Inferior parietal cortex (tissue), 1 donor: ENCODE data around the gene DCST1.

ENCODE experiments used
- DNase-seq: peaks from one replicate; pipeline ENCODE4 v3.0.0-alpha.2; 2016; ENCODE audit errors: extremely low spot score

DCST1 gene

DNA sequence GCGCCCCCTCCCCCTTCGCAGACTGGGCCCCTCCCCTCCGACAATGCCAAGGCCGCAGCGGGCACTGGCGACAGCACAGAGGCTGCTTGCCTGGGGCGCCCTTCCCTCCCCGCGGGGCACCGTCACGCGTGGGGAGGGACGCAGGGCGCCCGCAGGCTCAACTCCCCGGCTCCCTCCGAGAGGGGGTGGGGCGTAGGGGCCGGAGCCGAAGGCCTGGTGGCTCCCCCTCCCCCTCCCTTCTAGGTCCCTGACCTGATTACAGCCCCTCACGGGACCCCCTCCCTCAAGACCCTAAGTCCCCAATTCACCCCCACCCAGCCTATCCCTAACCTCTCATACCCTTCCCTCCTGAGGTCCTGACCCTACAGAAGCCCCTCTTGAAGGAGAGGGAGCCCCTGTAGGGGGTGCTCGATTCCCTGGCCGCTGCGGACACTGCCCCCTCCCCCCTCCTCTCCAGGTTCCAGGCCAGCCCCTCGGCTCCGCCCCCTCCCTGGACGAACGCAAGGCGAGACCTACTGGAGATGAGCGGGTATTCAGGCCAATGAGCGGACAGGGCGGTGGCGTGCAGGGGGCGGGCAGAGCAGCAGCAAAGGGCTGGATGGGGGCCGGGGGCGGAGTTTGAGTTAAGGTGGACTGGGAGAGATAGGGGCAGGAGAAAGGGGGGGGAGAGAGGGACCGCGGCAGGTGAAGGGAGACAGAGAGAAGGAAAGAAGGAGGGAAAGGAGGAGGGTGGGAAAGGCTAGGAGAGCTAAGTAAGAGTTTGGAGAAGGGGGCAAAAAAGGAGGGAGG lies 31.8 kb upstream of the DCST1 start:
- peak; percentile 92 for DNase-seq

DNA sequence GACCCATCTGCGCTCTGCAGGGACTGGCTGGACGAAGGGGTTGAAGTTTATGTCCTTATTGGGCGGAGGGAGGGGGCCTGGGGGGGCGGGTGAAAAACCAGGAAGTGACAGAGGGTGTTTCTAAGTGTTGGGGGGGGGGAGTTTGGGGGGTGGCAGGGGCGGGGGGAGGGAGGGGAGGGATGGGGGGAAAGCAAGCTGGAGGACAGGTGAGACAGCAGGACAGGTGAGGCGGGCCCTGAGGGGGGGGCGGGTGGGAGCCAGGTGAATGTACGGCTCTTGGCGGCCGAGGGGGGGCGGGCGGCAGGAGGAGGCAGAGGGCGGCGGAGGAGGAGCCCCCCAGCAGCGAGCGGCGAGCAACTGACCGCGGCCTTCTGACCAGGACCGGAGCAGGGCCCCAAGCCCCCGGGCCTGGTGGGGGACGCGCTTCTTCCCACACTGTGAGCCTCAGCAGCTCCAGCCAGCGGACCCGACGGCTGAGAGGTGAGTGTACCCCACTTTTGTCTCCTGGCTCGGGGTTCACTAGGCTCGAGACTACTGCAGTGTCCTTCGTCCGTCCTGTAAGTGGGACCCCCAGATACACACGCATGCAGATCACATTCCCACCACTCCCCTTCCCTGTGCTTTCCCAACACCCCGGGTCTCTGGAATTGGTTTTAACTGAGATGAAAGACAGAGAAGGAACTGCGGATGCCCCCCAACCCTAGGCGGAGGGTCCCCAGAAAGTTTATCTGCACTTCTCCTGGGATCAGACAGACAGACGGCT lies 31.0 kb upstream of the DCST1 start, which contains the start of gene ZBTB7B:
TSS of gene ZBTB7B (plus strand) at position 339 of the 763 bp plus-strand sequence. CDS start 11,859 bp downstream, outside the sequence.
- DNase-seq, result peak; percentile 24

DNA sequence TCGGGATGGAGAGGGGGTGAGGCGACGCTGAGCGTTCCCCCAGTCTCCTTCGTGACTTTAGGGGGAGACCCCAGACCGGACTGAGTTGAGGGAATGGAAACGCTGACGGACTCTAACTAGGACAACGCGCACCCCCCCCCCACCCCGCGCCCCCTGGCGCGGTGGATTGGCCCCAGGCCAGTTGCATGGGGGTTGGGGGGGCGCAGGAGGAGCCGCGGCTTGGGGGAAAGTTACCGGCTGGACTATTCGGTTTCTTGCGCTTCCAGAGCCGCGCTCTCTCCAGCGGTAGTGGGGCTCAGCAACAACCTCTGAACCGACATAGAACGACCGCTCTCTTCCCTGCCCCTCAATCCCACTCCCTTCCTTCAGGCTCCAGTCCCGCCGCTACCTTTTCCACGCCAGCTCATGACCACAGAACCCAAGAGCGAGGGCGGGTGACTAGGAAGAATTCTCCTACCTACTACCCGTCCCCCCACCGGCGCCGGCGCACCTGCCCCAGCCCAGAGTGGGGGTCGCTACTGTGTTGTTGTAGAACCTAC lies 30.3 kb upstream of the DCST1 start:
- no peak for DNase-seq

DNA sequence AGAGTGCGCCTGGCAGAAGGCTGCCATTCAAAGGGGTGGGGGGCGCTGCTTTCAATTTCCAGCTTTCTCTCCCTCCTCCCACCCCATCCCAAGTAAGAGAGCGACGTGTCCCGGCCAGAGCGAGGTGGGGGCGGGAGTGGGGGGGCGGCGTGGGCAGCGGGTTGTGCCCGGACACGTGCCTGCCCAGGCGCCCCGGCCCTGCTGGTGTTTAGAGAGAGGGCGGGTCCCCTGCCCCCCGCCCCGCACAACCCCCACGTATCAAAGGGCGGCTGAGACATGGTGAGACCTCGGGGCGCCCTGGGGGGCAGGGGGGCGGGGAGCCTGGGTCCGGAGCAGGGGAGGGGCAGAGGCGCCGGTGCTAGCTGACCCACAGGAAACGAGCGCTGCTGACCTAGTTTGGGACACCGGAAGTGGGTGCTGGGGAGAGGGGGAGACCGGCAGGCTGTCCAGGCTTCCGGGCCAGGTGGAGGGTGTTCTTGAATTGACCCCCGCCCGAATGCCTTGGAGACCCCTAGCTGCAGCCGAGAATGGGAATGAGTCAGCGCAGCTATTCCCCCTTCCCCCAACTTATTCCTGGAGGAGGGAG lies 29.8 kb upstream of the DCST1 start:
- DNase-seq, result peak; percentile 36

DNA sequence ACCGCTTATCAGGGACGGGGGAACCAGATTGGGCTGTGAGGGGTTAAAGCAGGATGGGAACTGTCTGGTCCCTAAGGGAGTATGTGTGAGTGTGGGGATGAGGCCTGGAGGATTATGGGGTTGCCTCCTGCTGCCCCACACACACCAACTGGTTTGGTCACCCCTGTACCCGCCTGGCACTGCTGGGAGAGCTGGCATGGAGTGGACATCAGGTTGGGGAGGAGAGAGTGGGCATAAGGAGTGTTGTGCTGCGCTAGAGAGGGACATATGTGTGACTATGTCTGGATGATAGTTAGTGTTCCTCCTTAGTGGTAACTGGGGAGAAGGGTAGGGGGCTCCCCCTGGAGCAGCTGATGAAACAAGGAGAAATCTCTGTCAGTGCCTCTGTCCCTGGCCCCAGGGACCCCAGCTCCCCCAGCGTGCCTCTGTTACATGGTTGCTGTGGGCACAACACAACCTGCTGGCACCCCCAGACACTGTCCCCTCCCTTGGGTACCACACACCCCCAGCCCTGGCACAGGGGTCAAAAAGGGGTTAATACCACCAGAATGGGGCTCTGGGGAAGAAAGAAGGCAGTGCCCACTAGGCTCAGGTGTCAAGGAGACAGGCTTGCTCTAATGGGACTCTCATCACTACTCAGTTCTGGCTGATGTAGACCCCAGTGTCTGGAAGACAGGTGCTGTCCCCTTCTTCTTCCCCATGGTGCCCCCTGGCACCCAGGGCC lies 29.1 kb upstream of the DCST1 start:
- peak; percentile 22 for DNase-seq

DNA sequence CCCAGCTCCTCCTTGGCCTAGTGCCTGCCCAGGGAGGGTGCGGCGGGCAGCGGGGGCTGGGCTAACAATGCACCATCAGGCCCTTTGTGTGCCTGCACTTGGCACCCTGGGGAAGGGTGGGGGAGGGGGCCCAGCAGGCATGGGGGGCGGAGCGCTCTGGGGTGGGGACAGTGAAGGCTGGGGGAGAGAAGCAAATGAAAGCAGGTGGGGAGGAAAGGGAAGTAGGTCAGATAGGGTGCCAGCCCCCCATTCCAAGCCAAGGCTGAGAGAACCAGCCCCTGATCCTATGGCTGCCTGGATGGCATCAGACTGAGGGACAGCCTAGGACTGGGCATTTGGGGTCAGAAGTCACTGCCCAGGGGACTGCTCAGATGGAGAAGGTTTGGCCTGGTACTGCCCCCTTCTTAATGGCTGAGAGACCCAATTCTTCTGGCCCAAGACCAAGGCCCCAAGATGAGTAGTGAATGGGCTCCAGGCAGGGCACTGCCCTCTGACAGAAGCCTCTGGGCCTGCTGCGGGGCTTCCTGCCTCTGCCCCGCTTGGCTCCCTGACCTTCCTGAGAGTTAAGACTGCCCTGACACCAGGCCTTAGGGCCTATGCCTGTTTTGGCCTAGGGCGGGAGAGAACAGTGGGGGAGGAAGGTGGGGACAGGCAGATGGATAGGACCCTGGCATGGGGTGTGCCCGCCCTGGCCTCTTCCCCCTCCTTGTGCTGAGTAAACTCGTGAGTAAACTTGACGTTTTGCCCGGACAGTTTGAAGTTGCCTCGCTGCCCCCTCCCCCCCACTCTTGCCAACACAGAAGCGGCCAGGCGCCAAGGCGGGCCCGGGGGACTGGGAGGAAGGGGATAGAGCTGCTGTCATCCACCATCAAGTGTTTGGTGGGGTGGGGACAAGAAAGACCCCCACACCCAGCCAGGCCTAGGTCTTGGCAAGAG lies 28.3 kb upstream of the DCST1 start:
- DNase-seq, result peak; percentile 47

DNA sequence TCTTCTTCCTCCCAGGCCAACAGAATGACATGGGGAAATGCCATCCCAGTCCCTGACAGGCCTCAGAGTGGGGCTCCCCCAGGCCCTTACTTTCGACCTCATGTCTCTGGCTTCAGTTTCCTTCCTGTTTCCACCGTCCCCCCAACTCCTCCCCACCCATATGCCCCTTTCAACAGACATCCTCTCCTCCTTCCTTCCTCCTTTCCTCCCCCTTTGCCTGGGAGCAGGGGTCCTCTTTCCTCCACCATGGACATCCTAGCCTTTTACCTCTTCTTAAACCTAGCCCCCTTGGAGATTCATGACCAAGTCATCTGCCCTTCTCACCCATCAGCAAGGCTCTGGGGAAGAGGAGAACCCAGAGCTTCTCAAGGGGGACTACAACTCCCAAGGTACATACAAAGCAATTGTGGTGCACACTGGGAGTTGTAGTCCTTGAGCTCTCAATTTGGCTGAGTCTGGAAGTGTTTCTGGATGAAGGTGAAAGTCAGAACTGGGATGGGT lies 27.0 kb upstream of the DCST1 start:
- DNase-seq, result peak; percentile 70

DNA sequence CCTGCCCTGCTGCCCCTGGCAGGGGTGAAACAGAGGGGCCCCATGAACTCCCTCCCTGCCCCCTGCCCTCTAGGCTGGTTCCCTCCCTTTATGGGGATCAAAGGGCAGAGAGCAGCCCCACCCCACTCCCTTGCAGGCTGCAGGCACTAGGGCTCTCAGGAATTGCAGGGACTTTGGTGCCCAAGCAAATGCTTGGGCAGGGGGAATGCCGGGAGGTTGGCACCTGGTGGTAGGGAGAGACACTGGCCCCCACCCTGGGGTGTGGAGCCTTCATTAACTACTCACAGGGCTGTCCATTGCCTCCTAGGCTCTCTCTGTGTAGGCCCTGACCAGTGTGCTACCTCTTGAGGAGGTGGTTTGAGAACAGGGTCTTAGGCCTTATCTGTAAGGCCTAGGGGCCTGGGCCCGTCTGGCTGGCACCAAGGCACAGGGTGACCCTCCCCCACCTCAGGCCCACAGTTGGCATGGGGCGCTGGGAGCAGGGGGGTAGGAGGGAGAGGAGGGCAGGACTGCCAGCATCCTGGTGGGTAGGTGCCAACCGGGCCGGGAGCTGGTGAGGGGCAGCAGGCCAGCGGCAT lies 26.3 kb upstream of the DCST1 start:
- DNase-seq, result no peak

DNA sequence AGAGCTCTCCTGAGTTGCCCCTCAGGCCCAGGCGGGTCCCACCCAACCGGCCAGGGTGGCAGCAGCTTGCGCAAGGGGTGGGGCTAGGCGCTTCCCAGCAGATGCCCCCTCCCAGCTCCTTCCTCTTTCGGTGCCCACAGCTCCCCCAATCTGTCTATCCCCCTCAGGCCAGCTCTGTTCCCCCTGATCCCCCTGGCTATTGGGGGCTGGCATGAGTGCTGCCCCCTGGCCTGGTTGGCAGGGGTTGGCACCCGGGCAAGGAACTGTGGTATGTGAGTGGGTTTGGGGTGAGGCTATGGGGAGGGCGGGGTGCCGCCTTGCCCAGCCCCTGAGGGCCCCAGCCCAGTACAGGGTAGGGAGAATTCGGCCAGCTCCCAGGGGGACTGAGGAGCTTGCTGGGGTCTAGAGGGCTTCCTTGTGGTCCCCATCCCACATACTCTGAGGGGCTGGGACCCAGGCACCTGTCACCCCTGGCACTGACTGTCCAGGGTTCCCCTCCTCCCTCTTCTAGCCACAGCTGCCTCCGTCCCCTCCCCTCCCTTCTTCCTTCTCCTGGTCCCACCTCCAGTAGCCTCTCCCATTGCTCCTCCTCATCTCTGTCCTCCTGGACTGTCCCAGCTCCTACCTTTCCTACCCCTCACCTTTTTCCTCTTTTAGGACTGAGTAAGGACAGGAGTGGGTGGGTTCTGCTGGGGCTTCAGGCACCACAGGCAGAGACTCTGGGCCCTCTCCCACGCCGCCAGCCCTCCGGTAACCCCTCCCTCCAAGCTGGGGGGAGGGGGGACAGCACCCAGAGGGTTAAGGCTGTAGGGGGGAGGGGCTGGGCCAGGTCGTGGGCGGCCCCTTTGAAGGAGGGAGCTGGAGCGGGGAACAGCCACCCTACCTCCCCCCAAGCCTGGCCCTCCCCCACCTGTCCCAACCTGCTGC lies 25.3 kb upstream of the DCST1 start:
- DNase-seq, result no peak

DNA sequence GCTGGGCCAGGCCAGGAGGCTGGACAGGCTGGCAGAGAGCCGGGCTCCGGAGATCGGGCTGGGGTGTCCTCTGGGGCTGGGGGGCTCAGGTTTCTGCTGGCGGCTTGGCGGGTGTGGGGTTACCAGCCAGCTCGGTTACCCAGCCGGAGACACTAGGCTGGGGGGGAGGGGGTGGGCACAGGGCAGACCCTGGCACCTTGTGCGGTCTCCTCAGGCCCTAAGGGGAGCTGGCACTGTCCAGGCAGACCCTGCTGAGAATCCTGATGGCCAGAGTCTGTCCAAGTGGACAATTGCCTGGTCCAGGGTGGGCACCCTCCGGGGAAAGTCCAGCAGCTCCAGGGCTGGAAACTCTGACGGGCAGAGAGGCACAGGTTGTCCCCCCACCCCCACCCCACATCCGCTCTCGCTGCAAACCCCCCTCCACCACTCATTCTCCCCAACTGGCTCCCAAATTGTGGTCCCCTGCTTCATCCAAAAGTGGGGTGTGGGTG lies 24.4 kb upstream of the DCST1 start:
- DNase-seq, result no peak

DNA sequence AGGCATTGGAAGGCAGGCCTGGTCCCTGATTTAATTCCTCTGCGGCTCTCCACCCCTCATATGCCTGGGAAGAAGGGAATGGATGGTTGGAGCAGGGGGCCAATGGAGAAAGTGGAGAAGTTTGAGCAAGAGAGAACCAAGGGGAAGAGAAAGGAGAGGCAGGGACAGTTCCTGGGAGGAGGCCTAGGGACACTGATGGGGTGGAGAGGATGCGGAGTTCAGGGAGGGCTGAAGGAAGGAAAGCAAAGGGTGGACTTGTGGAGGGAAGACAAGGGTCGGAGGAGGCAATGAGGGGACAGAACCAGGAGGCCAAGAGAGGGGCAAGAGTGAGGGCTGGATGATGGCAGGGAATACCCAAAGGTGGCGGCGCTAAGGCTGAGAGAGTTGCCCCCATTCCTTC lies 23.9 kb upstream of the DCST1 start:
- no peak for DNase-seq

DNA sequence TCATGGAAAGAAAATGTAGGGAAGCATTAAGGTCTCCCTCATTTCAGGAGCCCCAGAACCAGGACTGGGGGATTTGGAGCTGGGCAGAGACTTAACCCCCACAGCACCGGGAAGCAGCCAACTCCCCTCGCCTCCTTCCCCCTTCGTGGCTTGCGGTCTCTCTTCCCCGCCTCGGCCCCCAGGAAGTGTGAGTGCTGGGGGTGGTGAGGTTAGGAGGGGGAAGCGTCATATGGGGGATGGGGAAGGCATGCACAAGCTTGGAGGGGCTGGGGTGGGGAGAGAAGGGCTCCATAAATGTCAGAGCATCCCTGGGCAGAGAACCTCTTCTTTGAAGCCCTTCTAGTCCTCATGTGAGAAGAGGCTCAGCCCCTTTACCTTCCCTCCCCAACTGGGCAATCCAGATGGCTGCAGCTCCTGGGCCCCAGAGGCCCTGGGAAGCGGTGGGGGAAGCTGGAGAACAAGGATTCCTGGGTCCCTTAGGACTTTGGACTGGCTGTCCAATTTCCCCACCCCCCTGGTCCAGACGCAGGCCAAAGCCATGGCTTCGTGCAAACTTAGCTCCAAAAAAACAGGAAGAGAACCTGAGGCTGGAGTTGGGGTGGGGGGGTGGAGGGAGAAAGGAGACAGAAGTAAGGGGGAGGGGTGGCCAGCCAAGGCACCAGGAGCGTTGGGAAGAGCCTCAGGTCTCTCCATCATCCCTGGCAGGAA lies 23.3 kb upstream of the DCST1 start:
- DNase-seq, result no peak

DNA sequence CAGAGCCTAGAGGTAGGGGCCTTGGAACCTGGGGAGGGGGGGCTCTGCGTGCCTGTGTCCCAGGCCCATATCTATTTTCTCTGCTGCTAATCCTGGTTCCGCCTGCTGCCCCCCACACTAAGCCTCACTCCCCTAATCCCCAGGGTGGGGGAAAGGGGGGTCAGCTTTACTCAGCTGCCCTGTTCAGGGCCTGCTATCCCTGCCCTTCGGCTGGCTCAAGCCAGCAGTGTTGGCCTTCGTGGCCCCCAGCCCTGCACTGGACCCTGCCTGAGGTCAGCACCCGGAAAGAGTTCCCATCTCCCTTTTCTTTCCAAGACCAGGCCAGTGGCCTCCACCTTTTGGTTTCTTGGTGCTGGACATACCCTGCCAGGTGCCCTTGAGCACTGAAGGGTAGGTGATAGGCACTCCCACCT lies 22.6 kb upstream of the DCST1 start:
- DNase-seq, result no peak

DNA sequence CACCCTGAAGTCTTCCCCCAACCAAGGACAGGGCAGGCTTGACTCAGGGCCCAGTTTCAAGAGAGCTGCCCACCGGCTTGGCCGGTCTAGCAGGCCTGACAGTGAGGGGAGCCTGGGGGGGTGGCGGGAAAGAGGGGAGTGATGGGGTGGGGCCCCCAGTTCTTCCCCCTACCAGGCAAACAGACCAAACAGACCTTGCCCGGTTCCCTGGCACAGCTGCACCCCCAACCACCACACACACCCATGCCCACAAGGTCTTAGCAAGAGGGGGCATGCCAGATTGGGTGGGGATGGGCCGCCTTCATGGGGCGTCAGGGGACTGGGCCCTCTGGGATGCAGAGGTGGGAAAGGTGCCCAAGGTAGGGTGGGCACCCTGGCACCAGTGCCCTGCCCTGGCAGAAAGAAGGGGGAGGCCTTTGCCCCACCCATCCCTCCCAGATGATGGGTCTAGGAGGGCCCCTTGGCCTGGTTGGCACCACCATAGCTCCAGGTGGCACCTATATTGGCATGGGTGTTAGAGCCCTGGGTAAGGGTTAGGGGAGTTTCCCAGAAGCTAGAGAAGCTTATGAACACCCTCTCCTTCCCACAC lies 22.1 kb upstream of the DCST1 start:
- no peak for DNase-seq

DNA sequence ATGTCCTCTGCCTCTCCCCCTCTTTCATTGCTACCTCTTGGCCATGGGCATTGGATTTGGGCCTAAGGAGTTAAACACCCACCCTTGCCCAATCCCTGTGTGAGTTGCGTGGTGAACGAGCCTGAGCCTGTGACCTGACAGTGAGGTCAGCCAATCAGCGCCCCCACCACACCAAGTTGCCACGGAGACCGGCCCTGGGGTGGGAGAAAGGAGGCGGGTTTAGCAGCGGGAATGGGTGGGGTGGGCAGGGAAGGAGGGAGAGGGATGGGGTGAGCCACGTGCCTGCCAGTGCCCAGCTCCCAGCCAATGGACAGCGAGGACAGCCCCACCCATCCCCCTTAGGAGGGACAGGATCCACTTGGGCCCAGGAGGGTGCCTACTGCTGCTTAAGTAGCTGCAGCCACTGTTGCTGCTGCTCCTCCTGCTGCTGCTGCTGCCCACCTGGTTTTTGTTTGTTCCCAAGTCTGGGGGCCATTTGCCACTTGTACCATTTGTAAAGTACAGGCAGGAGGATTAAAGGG lies 21.5 kb upstream of the DCST1 start:
- peak; percentile 60 for DNase-seq

DNA sequence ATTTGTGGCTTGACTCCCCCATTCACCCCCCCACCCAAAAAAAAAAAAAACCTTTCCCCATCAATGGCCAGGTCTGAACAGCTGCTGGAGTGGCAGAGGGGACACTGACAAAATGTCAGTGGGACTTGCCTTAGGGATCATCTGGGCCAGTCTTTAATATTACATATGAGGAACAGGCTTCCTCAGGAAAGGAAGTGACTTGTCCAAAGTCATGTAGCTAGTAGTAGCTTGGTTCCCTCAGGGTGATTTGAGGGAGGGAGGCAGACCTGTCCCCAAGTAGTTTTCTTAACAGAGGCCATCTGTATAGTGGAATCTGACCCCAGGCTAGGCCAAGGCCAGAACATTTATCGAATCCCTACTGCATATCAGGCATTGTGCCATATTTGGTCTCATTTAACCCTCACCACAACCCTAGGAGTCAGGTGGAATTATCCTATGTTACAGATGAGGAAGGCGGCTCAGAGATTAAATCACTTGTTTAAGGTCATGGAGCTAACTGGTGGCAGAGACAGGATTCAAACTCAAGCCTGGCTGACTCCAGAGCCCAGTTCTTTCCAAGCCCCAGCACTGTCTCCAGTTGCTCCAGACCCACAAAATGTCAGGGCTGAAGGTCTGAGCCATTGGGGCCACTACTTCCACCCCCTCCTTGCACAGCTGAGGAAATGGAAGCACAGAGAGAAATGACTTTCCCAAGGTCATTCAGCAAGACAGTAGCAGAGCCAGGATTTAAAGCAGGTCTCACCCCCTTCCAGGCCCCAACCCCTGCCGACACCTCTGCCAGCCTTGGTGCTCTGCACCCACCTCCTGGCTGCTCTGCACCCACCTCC lies 20.6 kb upstream of the DCST1 start:
- no peak for DNase-seq

DNA sequence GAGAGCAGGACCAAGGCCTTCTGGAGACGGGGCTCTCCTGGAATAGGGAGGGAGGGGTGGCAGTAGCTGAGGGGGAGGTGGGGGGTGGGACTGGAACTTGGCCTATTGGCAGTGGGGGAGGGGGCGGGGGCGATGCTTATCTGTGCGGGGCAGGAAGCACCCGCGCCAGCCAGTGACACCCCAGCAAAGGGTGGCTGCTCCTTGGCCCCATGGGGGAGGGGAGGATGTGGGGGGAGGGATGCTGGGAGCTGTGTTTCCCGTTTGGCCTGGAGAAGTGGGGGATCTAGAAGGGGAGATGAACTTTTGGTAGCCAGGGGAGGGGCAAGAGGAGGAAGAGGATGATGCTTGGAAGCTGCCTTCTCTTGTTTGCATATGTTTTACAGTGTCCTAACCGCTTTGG lies 20.0 kb upstream of the DCST1 start:
- DNase-seq, result no peak
